Measurements from ENCODE around the gene ABCF3.

ABCF3 gene

DNA sequence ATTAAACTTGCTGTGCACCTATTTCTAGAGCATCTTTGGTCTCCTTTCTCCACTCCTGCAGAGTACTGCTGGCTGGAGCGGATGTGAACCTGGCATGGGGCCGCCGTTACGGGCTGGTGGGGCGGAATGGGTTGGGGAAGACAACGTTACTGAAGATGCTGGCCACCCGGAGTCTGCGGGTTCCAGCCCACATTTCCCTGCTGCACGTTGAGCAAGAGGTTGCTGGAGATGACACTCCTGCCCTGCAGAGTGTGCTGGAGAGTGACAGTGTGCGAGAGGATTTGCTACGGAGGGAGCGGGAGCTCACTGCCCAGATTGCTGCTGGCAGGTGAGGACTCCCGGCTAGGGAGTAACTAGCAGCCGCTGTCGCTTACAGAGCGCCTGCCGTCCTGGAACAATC, 2.1 kb downstream of the ABCF3 start:
- Histone ChIP-seq H3K4me3 (ENCODE audit: low read depth, low read length) (no peak overlapping the region), H3K36me3 (ENCODE audit: control insufficient read depth, insufficient read depth, low read length) (peaks cover 78% of the 10 kb centered on the region), H3K27ac (ENCODE audit: low read depth, low read length) (no peak overlapping the region), H3K9ac (ENCODE audit: low read depth, low read length) (no peak overlapping the region), H3K9me3 (ENCODE audit: control insufficient read depth, insufficient read depth, low read length) (no peaks in the 10 kb centered on the region), H3K4me1 (ENCODE audit: control insufficient read depth, insufficient read depth, low read length) (peaks cover 16% of the 10 kb centered on the region), H3K27me3 (ENCODE audit: control insufficient read depth, insufficient read depth, low read length) (no peaks in the 10 kb centered on the region)

DNA sequence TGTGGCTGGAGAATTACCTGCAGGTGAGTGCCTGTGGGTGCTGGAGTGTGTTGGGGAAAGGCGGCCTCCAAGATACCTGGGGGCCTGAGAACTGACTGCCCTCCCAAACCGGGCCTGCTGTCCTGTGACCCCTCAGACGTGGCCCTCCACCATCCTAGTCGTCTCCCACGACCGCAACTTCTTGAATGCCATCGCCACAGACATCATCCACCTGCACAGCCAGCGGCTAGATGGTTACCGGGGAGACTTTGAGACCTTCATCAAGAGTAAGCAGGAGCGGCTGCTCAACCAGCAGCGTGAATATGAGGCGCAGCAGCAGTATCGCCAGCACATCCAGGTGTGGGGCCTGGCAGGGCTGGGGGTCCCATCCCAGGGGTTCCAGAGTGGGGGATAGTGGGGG, 3.4 kb downstream of the ABCF3 start:
- Histone ChIP-seq H3K4me1 (ENCODE audit: control insufficient read depth, insufficient read depth, low read length) (peaks cover 16% of the 10 kb centered on the region), H3K4me3 (ENCODE audit: low read depth, low read length) (no peak overlapping the region), H3K9ac (ENCODE audit: low read depth, low read length) (no peak overlapping the region), H3K9me3 (ENCODE audit: control insufficient read depth, insufficient read depth, low read length) (no peaks in the 10 kb centered on the region), H3K36me3 (ENCODE audit: control insufficient read depth, insufficient read depth, low read length) (peaks cover 78% of the 10 kb centered on the region), H3K27ac (ENCODE audit: low read depth, low read length) (no peak overlapping the region), H3K27me3 (ENCODE audit: control insufficient read depth, insufficient read depth, low read length) (no peaks in the 10 kb centered on the region)

- H3K4me3 ChIP-seq (ENCODE audit: low read depth, low read length): no peak overlapping the region
- no peaks in the 10 kb centered on the region for H3K27me3 ChIP-seq (ENCODE audit: control insufficient read depth, insufficient read depth, low read length)
- no peak overlapping the region for H3K9ac ChIP-seq (ENCODE audit: low read depth, low read length)
- no peaks in the 10 kb centered on the region for H3K4me1 ChIP-seq (ENCODE audit: control insufficient read depth, insufficient read depth, low read length)
- H3K9me3 ChIP-seq (ENCODE audit: control insufficient read depth, insufficient read depth, low read length): no peaks in the 10 kb centered on the region
- H3K27ac ChIP-seq (ENCODE audit: low read depth, low read length): no peak overlapping the region
- peaks cover 76% of the 10 kb centered on the region for H3K36me3 ChIP-seq (ENCODE audit: control insufficient read depth, insufficient read depth, low read length)
These were observed 6.9 kb downstream of the ABCF3 start for GRCh38 chr3:184192889-184193288.

- peaks cover 64% of the 10 kb centered on the region for H3K36me3 ChIP-seq (ENCODE audit: control insufficient read depth, insufficient read depth, low read length)
- H3K27ac ChIP-seq (ENCODE audit: low read depth, low read length): no peak overlapping the region
- no peaks in the 10 kb centered on the region for H3K4me1 ChIP-seq (ENCODE audit: control insufficient read depth, insufficient read depth, low read length)
These were observed 8.1 kb downstream of the ABCF3 start for GRCh38 chr3:184193991-184194539.

GRCh38 chr3:184196536-184196935, 10.5 kb downstream of the ABCF3 start:
- no peak overlapping the region for H3K27ac ChIP-seq (ENCODE audit: low read depth, low read length)
- no peaks in the 10 kb centered on the region for H3K27me3 ChIP-seq (ENCODE audit: control insufficient read depth, insufficient read depth, low read length)
- no peak overlapping the region for H3K4me3 ChIP-seq (ENCODE audit: low read depth, low read length)
- H3K4me1 ChIP-seq (ENCODE audit: control insufficient read depth, insufficient read depth, low read length): no peaks in the 10 kb centered on the region
- no peak overlapping the region for H3K9ac ChIP-seq (ENCODE audit: low read depth, low read length)
- H3K9me3 ChIP-seq (ENCODE audit: control insufficient read depth, insufficient read depth, low read length): no peaks in the 10 kb centered on the region
- peaks cover 40% of the 10 kb centered on the region for H3K36me3 ChIP-seq (ENCODE audit: control insufficient read depth, insufficient read depth, low read length)

More at GRCh38 chr3:184193991-184194539, 8.1 kb downstream of the ABCF3 start:
- Histone ChIP-seq H3K9ac (ENCODE audit: low read depth, low read length) (no peak overlapping the region), H3K27me3 (ENCODE audit: control insufficient read depth, insufficient read depth, low read length) (no peaks in the 10 kb centered on the region), H3K9me3 (ENCODE audit: control insufficient read depth, insufficient read depth, low read length) (no peaks in the 10 kb centered on the region), H3K4me3 (ENCODE audit: low read depth, low read length) (no peak overlapping the region)

- Histone ChIP-seq H3K9me3 (ENCODE audit: control insufficient read depth, insufficient read depth, low read length) (no peaks in the 10 kb centered on the region), H3K36me3 (ENCODE audit: control insufficient read depth, insufficient read depth, low read length) (peaks cover 20% of the 10 kb centered on the region), H3K27ac (ENCODE audit: low read depth, low read length) (no peak overlapping the region), H3K4me1 (ENCODE audit: control insufficient read depth, insufficient read depth, low read length) (no peaks in the 10 kb centered on the region), H3K27me3 (ENCODE audit: control insufficient read depth, insufficient read depth, low read length) (no peaks in the 10 kb centered on the region), H3K4me3 (ENCODE audit: low read depth, low read length) (no peak overlapping the region), H3K9ac (ENCODE audit: low read depth, low read length) (no peak overlapping the region)
These were observed 12.5 kb downstream of the ABCF3 start for GRCh38 chr3:184198509-184198908.

- Histone ChIP-seq H3K9me3 (ENCODE audit: control insufficient read depth, insufficient read depth, low read length) (no peaks in the 10 kb centered on the region), H3K4me1 (ENCODE audit: control insufficient read depth, insufficient read depth, low read length) (no peaks in the 10 kb centered on the region), H3K9ac (ENCODE audit: low read depth, low read length) (no peak overlapping the region), H3K27me3 (ENCODE audit: control insufficient read depth, insufficient read depth, low read length) (no peaks in the 10 kb centered on the region), H3K4me3 (ENCODE audit: low read depth, low read length) (no peak overlapping the region), H3K27ac (ENCODE audit: low read depth, low read length) (no peak overlapping the region), H3K36me3 (ENCODE audit: control insufficient read depth, insufficient read depth, low read length) (no peaks in the 10 kb centered on the region)
These were observed 14.8 kb downstream of the ABCF3 start for GRCh38 chr3:184200825-184201224.

- no peak overlapping the region for H3K27ac ChIP-seq (ENCODE audit: low read depth, low read length)
- H3K4me1 ChIP-seq (ENCODE audit: control insufficient read depth, insufficient read depth, low read length): no peaks in the 10 kb centered on the region
- H3K4me3 ChIP-seq (ENCODE audit: low read depth, low read length): no peak overlapping the region
- no peaks in the 10 kb centered on the region for H3K36me3 ChIP-seq (ENCODE audit: control insufficient read depth, insufficient read depth, low read length)
- no peaks in the 10 kb centered on the region for H3K27me3 ChIP-seq (ENCODE audit: control insufficient read depth, insufficient read depth, low read length)
- H3K9me3 ChIP-seq (ENCODE audit: control insufficient read depth, insufficient read depth, low read length): no peaks in the 10 kb centered on the region
- no peak overlapping the region for H3K9ac ChIP-seq (ENCODE audit: low read depth, low read length)
These were observed 17.5 kb downstream of the ABCF3 start for GRCh38 chr3:184203526-184203925.

DNA sequence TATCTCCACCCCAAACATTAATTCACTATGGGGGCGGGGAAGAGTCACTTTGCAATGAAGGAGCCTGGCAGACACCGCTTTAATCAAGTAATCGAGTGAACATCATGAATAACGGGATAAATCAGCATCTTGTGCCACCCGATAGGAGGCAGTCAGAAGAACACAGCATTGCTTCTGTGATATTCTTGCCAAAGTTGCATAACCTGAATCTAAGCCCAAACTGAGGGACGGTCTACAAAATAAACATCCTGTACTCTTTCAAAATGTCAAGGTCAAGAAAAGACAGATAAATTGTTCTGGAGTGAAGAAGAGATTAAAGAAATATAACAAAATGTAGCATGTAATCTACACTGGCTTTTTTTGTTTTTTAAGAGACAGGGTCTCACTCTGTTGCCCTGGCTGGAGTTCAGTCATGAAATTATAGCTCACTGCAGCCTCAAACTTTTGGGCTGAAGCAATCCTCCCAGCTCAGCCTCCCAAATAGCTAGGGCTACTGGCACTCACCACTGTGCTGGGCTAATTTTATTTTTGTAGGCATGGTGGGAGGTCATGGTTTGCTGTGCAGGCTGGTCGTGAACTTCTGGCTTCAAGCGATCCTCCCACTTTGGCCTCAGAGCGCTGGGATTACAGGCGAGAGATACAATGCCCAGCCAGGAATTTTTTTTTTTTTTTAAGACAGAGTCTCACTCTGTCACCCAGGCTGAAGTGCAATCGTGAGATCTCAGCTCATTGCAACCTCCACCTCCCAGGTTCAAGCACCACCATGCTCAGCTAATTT, 23.3 kb downstream of the ABCF3 start:
- Histone ChIP-seq H3K27ac (ENCODE audit: low read depth, low read length) (no peak overlapping the region), H3K9me3 (ENCODE audit: control insufficient read depth, insufficient read depth, low read length) (no peaks in the 10 kb centered on the region), H3K27me3 (ENCODE audit: control insufficient read depth, insufficient read depth, low read length) (no peaks in the 10 kb centered on the region), H3K36me3 (ENCODE audit: control insufficient read depth, insufficient read depth, low read length) (no peaks in the 10 kb centered on the region), H3K4me3 (ENCODE audit: low read depth, low read length) (no peak overlapping the region), H3K9ac (ENCODE audit: low read depth, low read length) (no peak overlapping the region), H3K4me1 (ENCODE audit: control insufficient read depth, insufficient read depth, low read length) (no peaks in the 10 kb centered on the region)

DNA sequence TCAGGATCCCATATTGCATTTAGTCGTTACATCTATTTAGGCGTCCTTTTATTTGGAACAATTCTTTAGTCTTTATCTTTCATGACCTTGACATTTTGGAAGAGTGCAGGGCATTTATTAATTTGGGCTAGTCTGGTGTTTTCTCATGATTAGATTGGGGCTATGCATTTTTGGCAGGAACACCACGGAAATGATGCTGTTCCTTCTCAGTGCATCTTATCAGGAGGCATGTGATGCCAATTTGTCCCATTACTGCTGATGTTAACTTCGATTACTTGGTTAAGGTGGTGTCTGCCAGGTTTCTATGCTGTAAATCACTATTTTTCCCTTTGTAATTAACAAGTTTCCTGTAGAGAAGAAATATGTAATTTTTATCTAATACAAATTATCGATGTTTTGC, 25.3 kb downstream of the ABCF3 start:
- Histone ChIP-seq H3K27me3 (ENCODE audit: control insufficient read depth, insufficient read depth, low read length) (no peaks in the 10 kb centered on the region), H3K9me3 (ENCODE audit: control insufficient read depth, insufficient read depth, low read length) (no peaks in the 10 kb centered on the region), H3K27ac (ENCODE audit: low read depth, low read length) (no peak overlapping the region), H3K9ac (ENCODE audit: low read depth, low read length) (no peak overlapping the region), H3K4me1 (ENCODE audit: control insufficient read depth, insufficient read depth, low read length) (no peaks in the 10 kb centered on the region), H3K36me3 (ENCODE audit: control insufficient read depth, insufficient read depth, low read length) (no peaks in the 10 kb centered on the region), H3K4me3 (ENCODE audit: low read depth, low read length) (no peak overlapping the region)

GRCh38 chr3:184211718-184212117, 25.7 kb downstream of the ABCF3 start:
- Histone ChIP-seq H3K9ac (ENCODE audit: low read depth, low read length) (no peak overlapping the region), H3K27ac (ENCODE audit: low read depth, low read length) (no peak overlapping the region), H3K4me3 (ENCODE audit: low read depth, low read length) (no peak overlapping the region), H3K36me3 (ENCODE audit: control insufficient read depth, insufficient read depth, low read length) (no peaks in the 10 kb centered on the region), H3K27me3 (ENCODE audit: control insufficient read depth, insufficient read depth, low read length) (no peaks in the 10 kb centered on the region), H3K4me1 (ENCODE audit: control insufficient read depth, insufficient read depth, low read length) (no peaks in the 10 kb centered on the region), H3K9me3 (ENCODE audit: control insufficient read depth, insufficient read depth, low read length) (no peaks in the 10 kb centered on the region)

All from HUES48 (cell line).